T47D (cell line): ENCODE results near the gene SDHB.

Experiments used
- DNase-seq, 2 experiments: peaks; one replicate each; pipeline versions ENCODE4 v3.0.0 to v3.0.0-alpha.2; 2011 to 2012; ENCODE audit warnings: low read depth in 1 of 2, low spot score in 1 of 2
- JUND ChIP-seq: IDR thresholded peaks from 2 replicates; pipeline ENCODE4 v1.6.1; 2012; ENCODE audit warnings: low read depth
- in situ Hi-C: cut with HindIII; loops from 2 replicates; pipeline ENCODE4 v1.10.0; 2016; ENCODE audit warnings: low sequenced_read_pairs, low pct_unique_long_range_greater_than_20kb

Gene SDHB

DNA sequence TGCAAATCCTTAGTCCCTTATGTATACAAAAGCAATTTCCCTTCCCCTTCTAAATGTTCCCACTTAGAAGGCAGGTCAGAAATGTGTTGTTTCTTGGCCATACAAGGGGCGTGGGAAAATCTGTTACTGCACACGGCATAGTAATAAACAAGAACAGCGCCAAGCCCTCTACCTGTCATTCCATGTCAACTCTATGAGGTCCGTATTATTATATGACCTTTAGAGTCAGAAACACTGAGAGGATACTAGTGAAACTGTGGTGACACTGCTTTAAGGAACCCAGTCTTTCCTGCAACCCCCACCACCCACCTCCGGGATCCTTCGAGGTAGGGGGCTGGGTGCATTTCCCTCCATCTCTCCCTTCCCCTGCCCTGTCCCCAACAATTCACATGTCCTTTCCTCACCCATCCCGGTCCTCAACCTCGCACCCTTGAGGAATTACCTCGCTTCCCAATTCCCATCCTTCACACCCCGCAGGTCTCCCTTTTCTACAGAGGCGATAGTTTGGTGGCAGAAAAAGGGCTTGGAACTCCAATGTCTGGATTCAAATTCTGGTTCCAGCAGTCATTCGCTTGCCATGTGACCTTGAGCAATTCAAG is 647 bp downstream of the SDHB start:
- no peak for TF ChIP-seq JUND
- in situ Hi-C loops: no loop called here
- no peak for DNase-seq

DNA sequence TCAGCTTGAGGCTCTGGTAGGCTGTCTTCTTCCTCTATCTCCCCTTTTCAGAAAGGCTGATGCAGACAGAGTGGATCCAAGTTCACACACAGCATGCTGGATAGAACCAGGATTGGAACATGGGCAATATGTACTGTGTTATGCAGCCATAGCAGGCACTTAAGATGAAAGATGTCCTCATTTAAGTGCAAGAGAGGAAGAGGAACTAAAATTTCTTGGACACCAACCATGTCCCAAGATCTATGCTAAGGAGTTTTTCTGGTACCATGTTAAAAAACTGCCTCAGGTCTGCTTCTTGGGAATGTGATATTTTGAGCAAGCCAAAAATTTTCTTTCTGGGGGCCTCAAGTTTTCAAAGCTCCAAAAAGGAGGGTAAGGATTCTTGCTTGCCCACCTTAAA is 1.2 kb downstream of the SDHB start:
- in situ Hi-C loops: no loop called here
- no peak for TF ChIP-seq JUND
- no peak for DNase-seq

DNA sequence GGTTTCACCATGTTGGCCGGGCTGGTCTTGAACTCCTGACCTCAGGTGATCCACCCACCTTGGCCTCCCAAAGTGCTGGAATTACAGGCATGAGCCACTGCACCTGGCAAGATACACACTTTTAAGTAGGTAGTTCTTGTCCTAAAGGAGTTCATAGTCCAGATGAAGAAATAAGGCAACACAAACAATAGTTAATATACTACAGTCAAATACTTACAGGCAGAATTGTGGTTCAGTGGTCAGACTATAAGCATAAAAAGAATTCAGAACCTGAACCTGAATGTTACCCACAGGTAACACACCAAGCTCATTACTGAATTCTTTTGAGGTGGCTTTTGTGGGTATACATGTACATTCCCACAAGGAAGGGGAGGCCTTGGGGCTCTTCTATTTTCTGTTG is 1.8 kb downstream of the SDHB start:
- in situ Hi-C loops: no loop called here
- DNase-seq: no peak
- TF ChIP-seq JUND: no peak

DNA sequence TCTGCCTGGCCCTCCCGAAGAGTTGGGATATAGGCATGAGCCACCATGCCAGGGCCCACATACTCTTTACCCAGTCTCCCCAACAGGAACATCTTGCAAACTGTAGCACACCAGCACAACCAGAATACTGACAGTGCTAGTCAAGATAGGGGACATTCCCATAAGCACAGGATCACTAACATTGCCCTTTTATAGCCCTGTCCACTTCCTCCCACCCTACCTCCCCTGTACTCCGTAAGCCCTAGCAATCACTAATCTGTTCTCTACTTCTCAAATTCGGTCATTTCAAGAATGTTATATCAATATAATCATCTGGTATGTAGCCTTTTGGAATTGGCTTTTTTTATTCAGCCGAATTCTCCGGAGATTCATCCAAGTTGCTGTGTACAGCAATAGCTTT is 5.9 kb downstream of the SDHB start:
- in situ Hi-C loops: no loop called here
- TF ChIP-seq JUND: no peak
- DNase-seq: no peak

DNA sequence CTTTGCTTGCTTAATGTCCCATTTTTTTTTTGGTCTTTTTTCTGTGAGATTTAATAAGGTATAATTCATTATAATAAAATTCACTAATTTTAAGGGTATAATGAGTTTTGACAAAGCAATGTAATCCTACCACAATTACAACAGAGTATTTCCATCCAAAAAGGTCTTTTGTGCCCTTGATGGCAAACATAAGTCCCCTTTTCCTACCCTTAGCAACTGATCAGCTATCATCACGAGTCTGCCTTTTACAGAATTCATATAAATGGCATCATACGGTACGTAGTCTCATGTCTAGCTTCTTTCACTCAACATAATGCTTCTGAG is 7.5 kb downstream of the SDHB start:
- no peak for TF ChIP-seq JUND
- in situ Hi-C loops: no loop called here
- DNase-seq: no peak

DNA sequence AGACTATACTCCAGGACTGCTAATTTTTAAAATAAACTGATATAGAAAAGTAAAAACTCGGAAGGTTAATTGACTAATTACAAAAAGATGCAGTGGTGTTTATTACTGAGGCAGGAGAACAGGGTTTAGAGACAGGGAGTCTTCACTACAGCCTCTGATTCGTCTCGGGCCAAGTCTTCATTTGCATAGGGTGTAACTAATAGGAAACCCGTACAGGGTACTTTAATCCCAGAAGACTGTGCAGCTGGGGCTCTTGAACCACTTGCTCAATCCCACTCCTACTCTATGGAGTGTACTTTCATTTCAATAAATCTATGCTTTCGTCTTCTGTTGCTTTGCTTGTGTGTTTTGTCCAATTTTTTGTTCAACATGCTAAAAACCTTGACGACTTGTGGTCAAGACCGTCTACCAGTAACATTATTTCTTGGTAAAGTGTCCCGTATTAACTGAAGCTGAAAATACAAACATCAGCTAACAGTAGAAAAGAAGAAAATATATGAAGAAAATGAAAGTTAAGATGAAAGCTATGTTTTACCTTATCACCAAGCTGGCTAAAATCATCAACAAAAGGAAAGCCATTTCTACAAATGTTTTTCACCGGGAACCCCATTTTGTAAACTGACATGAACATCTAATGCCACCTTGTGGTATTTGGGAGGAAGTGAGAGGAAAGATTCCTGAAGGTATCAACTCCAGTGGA is 8.0 kb downstream of the SDHB start:
- no peak for TF ChIP-seq JUND
- in situ Hi-C loops: no loop called here
- peak in 1 of 2 experiments; percentile 62 for DNase-seq

DNA sequence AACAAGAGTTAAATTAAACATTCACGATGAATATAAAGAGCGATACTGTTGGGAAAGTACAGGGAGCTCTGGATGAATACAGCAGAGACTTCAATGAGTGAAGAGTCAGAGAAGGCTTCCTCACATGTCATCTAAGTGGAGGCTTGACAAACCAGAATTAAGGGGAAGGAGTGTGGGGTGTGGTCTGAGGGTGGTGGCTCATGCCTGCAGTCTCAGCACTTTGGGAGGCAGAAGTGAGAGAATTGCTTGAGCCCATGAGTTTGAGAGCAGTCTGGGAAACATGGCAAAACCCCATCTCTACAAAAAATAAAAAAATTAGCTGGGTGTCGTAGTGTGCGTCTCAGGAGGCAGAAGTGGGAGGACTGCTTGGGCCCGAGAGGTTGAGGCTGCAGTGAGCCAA is 8.7 kb downstream of the SDHB start:
- in situ Hi-C loops: no loop called here
- no peak for TF ChIP-seq JUND
- no peak for DNase-seq

DNA sequence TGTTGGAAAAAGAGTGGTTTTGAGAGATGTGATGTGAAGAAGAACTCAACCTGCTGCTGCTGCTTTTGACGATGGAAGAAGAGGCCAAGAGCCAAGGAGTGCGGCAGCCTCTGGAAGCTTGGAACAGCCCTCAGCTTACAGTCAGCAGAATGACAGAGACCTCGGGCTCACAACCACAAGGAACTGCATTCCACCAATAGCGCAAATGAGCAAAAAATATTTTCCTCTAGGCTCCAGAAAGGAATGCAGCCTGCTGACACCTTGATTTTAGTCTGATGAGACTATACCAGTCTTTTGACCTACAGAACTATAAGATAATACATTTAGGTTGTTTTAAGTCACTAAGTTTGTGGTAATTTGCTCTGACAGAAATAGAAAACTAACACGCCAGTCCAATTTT is 10.2 kb downstream of the SDHB start:
- in situ Hi-C loops: no loop called here

DNA sequence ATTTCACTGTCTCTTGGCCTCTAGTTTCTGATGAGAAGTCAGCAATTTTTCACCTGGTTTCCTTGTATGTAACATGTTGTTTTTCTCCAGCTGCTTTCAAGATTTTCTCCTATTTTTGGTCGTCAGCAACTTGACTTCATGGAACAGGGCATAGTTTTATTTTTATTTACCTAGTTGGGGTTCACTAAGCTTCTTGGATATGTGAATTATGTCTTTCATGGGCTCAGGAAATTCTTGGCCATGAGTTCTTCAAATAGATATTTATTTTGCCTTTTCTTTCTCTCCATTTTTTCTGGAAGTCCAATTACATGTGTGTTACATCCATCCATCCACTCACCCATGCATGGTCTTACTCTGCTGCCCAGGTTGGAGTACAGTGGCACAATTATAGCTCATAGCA is 13.7 kb downstream of the SDHB start:
- in situ Hi-C loops: no loop called here
- no peak for DNase-seq
- no peak for TF ChIP-seq JUND

More for the DNA sequence above, 10.2 kb downstream of the SDHB start:
- no peak for TF ChIP-seq JUND
- DNase-seq: no peak

DNA sequence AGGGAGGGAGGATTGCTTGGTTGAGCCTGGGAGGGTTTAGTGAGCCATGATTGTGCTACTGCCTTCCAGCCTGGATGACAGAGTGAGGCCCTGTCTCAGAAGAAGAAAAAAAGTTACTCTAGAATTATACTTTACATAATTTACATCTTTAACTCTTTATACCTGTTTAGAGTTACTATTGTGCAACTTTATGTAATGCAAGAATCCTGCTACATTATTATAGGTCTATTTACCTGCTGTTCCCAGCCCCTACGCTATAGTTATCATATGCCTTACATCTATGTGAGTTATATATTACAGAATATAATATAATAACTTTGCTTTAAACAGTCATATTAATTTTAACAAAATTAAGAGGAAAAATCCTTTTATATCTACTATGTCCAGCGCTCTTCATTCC is 14.3 kb downstream of the SDHB start:
- no peak for TF ChIP-seq JUND
- in situ Hi-C loops: no loop called here
- no peak for DNase-seq

DNA sequence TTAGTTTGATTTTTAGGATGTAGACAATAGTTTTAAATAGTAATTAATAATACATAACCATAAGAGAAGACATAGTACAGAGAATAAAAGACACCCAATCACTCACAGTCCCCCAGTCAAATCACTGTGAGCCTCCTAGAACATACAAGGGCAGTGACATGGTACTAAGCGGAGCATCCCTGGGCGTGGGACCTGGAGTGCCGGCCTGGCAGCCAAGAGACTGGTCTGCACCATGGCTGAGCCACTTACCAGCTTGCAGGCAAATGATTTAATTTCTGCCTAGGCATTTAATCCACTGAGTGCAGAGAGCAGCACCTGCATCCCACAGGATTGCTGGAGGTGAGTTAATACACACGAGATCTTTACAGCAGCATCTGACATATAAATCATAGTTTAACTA is 20.4 kb downstream of the SDHB start:
- DNase-seq: no peak
- no peak for TF ChIP-seq JUND
- in situ Hi-C loops: no loop called here

DNA sequence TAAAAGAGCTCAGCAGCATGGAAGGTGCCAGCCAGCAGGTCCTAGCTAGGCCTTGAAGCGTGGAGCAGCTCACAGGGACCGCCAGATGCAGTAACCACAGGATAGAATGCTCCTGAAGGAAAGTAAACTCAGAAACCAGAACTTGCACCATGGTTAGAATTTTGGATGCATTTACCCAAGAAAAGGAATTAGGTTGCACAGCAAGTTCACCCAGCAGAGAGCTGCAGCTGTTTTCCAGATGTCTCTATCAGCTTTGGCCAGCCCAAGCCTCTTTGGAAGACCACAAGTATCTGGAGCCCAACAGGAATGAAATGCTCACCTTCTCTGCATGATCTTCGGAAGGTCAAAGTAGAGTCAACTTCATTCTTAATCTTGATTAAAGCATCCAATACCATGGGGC is 21.1 kb downstream of the SDHB start:
- no peak for DNase-seq
- no peak for TF ChIP-seq JUND
- in situ Hi-C loops: no loop called here

DNA sequence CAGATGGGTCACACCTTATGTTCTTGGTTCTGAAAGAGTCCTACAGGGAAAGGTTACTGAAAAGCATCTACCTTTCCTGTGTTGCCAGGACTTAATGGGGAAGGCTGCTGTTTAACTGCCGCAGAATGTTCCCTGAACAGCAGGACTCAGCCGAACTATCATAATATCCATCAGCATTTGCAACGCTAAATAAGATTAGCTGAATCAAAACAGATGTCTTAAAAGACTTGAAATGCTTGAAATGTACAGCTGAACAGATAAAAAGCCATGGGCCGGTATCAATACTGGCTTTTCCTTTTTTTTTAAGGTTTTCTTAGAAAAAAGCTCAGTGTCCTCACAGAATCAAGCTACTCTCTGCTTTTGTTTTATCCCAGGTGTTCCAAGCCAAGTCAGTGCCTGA is 22.4 kb downstream of the SDHB start:
- TF ChIP-seq JUND: no peak
- in situ Hi-C loops: no loop called here
- no peak for DNase-seq

DNA sequence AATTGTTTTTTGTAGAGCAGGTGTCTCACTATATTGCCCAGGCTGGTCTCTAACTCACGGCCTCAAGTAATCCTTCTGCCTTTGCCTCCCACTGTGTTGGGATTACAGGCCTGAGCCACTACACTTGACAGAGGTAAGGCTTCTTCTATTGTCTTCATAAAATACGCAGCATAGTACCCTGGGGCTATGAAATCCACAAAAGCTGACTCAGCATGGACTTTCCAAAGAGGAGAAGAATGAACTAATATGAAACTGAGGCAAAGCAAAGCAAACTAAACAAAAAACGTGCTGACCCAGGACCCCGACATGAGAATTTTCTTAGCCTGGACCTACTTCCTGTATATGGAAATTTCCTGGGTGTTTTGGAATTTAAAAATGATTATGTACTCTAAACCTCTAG is 23.6 kb downstream of the SDHB start:
- no peak for TF ChIP-seq JUND
- in situ Hi-C loops: no loop called here
- no peak for DNase-seq
